Karpas-422 (cell line): Measurements from ENCODE around the gene LY86. TPM values are rescaled to one million over a fixed set of nuclear protein-coding genes. Genes with fewer than 3 reads are reported as not detected.

ENCODE experiments used
- DNase-seq: peaks from one replicate; pipeline ENCODE4 v3.0.0-alpha.2; 2015
- H2AFZ ChIP-seq: fragments of 200-600 bp; sonication (generic); 2 replicates; pipeline ENCODE4 v1.6.1; 2014; ENCODE audit warnings: antibody characterized with exemption, low read length, mixed read lengths
- H3K27ac ChIP-seq: fragments of 200-600 bp; sonication (generic); 2 replicates; pipeline ENCODE4 v1.5.1; 2014; ENCODE audit warnings: mild to moderate bottlenecking, low read length, moderate library complexity
- H3K27me3 ChIP-seq: fragments of 200-600 bp; sonication (generic); 2 replicates; pipeline ENCODE4 v1.6.1; 2014; ENCODE audit warnings: low read length, mixed read lengths
- H3K36me3 ChIP-seq: fragments of 200-600 bp; sonication (generic); 2 replicates; pipeline ENCODE4 v1.6.1; 2014; ENCODE audit warnings: low read length, mixed read lengths; ENCODE audit not compliant: insufficient read depth
- H3K4me1 ChIP-seq: fragments of 200-600 bp; sonication (generic); 2 replicates; pipeline ENCODE4 v1.6.1; 2014; ENCODE audit warnings: mild to moderate bottlenecking, low read length, mixed read lengths
- H3K4me2 ChIP-seq: fragments of 200-600 bp; sonication (generic); 2 replicates; pipeline ENCODE4 v1.6.1; 2014; ENCODE audit warnings: low read length, low read depth, mild to moderate bottlenecking; ENCODE audit not compliant: poor library complexity, severe bottlenecking
- H3K4me3 ChIP-seq: fragments of 200-600 bp; sonication (generic); 2 replicates; pipeline ENCODE4 v1.5.1; 2014; ENCODE audit warnings: mild to moderate bottlenecking, antibody characterized with exemption, low read length, mixed read lengths
- H3K79me2 ChIP-seq: fragments of 200-600 bp; sonication (generic); 2 replicates; pipeline ENCODE4 v1.6.1; 2014; ENCODE audit warnings: mild to moderate bottlenecking, low read length, mixed read lengths
- H3K9ac ChIP-seq: fragments of 200-600 bp; sonication (generic); 2 replicates; pipeline ENCODE4 v1.6.0; 2014; ENCODE audit warnings: low read length
- H3K9me2 ChIP-seq: fragments of 200-600 bp; sonication (generic), shearing (Covaris generic); replicated peaks from 2 replicates; pipeline ENCODE4 v1.6.0; 2014; ENCODE audit warnings: mild to moderate bottlenecking, low read length, moderate library complexity; ENCODE audit not compliant: insufficient read depth
- H3K9me3 ChIP-seq: fragments of 300-700, 200-600 bp; sonication (generic); 2 replicates; pipeline ENCODE4 v1.6.1; 2014; ENCODE audit warnings: low read length, mixed read lengths
- H4K20me1 ChIP-seq: fragments of 200-600 bp; sonication (generic); 2 replicates; pipeline ENCODE4 v1.6.1; 2014; ENCODE audit warnings: mild to moderate bottlenecking, antibody characterized with exemption, low read length, low read depth; ENCODE audit not compliant: insufficient read depth
- total RNA-seq: library from RNA; depleted of rRNA; stranded (reverse); fragments of >200 nt; shearing (Covaris generic); gene quantifications from 2 replicates; pipeline ENCODE4 v1.2.3, GENCODE V29; 2014; ENCODE audit warnings: low replicate concordance

The LY86 gene
- total RNA-seq, 1 experiment from 2014 or later: 187 TPM

- no peak overlapping the region for H3K4me3 ChIP-seq
- H3K79me2 ChIP-seq: peaks cover 95% of the 10 kb centered on the region
- no peaks in the 10 kb centered on the region for H4K20me1 ChIP-seq
- no peaks in the 10 kb centered on the region for H3K9me2 ChIP-seq
- no peak overlapping the region for H3K4me2 ChIP-seq
- no peak overlapping the region for H3K9ac ChIP-seq
- no peak for DNase-seq
- no peaks in the 10 kb centered on the region for H3K9me3 ChIP-seq
- no peak overlapping the region for H3K27ac ChIP-seq
- no peak overlapping the region for H2AFZ ChIP-seq
- peaks cover 55% of the 10 kb centered on the region for H3K36me3 ChIP-seq
- H3K4me1 ChIP-seq: peaks cover 52% of the 10 kb centered on the region
- H3K27me3 ChIP-seq: no peaks in the 10 kb centered on the region
Observed at GRCh38 chr6:6580225-6580856, 8.2 kb upstream of the LY86 start.

DNA sequence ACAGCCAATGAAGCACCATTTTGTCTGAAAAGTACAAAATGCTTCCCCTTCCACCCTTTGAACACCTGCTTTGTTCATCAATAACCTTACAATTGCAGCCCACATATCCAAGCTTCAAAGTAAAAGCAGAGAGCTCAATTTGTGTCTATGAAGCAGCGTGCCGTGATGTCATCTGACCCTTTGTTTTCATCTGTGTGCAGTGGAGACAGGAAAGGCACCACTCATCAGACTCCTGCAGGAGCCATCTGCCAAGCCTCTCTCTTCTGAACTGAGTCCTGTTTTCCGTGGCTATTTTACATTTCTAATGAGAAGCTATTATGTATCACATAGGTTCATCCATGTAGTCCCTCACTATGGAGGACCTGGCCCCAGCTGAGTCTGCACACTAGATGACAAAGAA is 7.5 kb upstream of the LY86 start:
- Histone ChIP-seq H4K20me1 (no peaks in the 10 kb centered on the region), H3K9ac (no peak overlapping the region)

GRCh38 chr6:6582131-6582530 is 6.4 kb upstream of the LY86 start:
- Histone ChIP-seq H3K36me3 (peaks cover 45% of the 10 kb centered on the region), H3K27me3 (no peaks in the 10 kb centered on the region), H3K27ac (no peak overlapping the region), H3K9me2 (no peaks in the 10 kb centered on the region), H3K9me3 (no peaks in the 10 kb centered on the region), H3K9ac (no peak overlapping the region), H4K20me1 (no peaks in the 10 kb centered on the region), H3K4me3 (no peak overlapping the region), H3K4me1 (peaks cover 58% of the 10 kb centered on the region), H3K79me2 (peaks cover 96% of the 10 kb centered on the region), H3K4me2 (no peak overlapping the region), H2AFZ (no peak overlapping the region)
- no peak for DNase-seq

More for the DNA sequence above, 7.5 kb upstream of the LY86 start:
- H3K4me1 ChIP-seq: peaks cover 56% of the 10 kb centered on the region
- H3K4me3 ChIP-seq: no peak overlapping the region
- DNase-seq: no peak
- no peak overlapping the region for H3K27ac ChIP-seq
- H3K4me2 ChIP-seq: no peak overlapping the region
- H3K79me2 ChIP-seq: peaks cover 96% of the 10 kb centered on the region
- H3K9me2 ChIP-seq: no peaks in the 10 kb centered on the region
- H3K9me3 ChIP-seq: no peaks in the 10 kb centered on the region
- H3K27me3 ChIP-seq: no peaks in the 10 kb centered on the region
- no peak overlapping the region for H2AFZ ChIP-seq
- peaks cover 51% of the 10 kb centered on the region for H3K36me3 ChIP-seq

- Histone ChIP-seq H3K27ac (peak overlapping the region; percentile 100), H3K27me3 (no peaks in the 10 kb centered on the region), H3K9me3 (no peaks in the 10 kb centered on the region), H3K4me2 (peak overlapping the region; percentile 94), H4K20me1 (no peaks in the 10 kb centered on the region), H3K4me1 (peaks cover 65% of the 10 kb centered on the region), H3K9me2 (no peaks in the 10 kb centered on the region), H3K4me3 (peak overlapping the region; percentile 40), H3K9ac (peak overlapping the region; percentile 46; the same call in 1 of the 2 replicates), H3K36me3 (peaks cover 42% of the 10 kb centered on the region), H2AFZ (no peak overlapping the region), H3K79me2 (peaks cover 84% of the 10 kb centered on the region)
- DNase-seq: peak; percentile 87
Observed at GRCh38 chr6:6583836-6584235, 4.7 kb upstream of the LY86 start.

DNA sequence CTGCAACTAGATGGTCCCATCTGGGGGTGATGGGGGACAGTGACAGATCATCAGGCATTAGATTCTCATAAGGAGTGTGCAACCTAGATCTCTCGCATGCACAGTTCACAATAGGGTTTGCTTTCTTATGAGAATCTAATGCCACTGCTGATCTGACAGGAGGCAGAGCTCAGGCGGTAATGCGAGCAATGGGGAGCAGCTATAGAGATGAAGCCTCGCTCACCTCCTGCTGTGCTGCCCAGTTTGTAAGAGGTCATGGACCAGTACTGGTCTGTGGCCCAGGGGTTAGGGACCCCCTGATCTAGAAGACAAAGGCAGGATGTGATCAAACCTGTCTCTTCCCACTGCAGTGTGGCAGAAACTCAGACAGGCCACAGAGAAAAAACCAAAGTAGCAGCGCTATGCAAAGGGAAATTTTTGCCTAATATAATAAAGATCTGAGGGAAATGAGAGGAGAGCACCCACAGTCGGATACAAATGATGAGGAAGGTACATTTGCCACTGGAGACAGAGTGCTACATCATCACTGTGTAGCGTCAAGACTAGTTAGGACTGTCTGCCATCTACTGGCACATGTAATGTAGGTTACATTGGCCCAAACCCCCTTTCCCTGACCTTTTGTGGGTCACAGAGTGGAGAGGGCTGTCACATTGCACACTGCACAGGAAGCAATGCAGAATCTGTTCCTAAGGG is 4.1 kb upstream of the LY86 start:
- DNase-seq: peak; percentile 92
- H2AFZ ChIP-seq: no peak overlapping the region

GRCh38 chr6:6585003-6585311 is 3.6 kb upstream of the LY86 start:
- Histone ChIP-seq H3K4me3 (peak overlapping the region; percentile 60), H3K9me2 (no peaks in the 10 kb centered on the region), H3K9me3 (no peaks in the 10 kb centered on the region), H3K27me3 (no peaks in the 10 kb centered on the region), H4K20me1 (no peaks in the 10 kb centered on the region), H3K79me2 (peaks cover 83% of the 10 kb centered on the region), H3K27ac (peak overlapping the region; percentile 100), H3K4me1 (peaks cover 68% of the 10 kb centered on the region), H3K9ac (peak overlapping the region; percentile 68), H3K4me2 (peak overlapping the region; percentile 94), H2AFZ (no peak overlapping the region), H3K36me3 (peaks cover 33% of the 10 kb centered on the region)
- no peak for DNase-seq

More for the DNA sequence above, 4.1 kb upstream of the LY86 start:
- H3K27ac ChIP-seq: peak overlapping the region; percentile 100
- no peaks in the 10 kb centered on the region for H3K27me3 ChIP-seq
- no peaks in the 10 kb centered on the region for H3K9me3 ChIP-seq
- H3K9me2 ChIP-seq: no peaks in the 10 kb centered on the region
- no peaks in the 10 kb centered on the region for H4K20me1 ChIP-seq
- H3K4me2 ChIP-seq: peak overlapping the region; percentile 94
- peaks cover 38% of the 10 kb centered on the region for H3K36me3 ChIP-seq
- H3K9ac ChIP-seq: peak overlapping the region; percentile 68
- peaks cover 68% of the 10 kb centered on the region for H3K4me1 ChIP-seq
- H3K4me3 ChIP-seq: peak overlapping the region; percentile 60
- peaks cover 84% of the 10 kb centered on the region for H3K79me2 ChIP-seq

DNA sequence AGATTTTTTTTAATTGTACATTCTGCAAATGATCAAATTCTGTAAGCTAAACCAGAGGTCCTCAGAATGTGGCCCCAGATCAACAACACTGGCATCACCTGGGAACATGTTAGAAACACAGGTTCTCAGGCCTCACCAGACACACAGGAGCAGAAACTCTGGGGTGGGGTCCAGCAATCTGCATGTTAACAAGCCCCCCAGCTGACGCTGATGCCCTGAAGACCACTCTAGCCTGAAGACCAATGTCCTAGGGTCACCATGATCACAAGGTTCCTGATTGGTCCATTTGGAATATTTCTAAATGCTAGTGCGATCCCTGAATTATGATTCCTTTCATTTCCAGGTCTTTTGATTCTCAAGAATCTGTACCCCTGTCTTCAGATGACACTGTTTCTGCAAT is 2.4 kb upstream of the LY86 start:
- peak; percentile 63 for DNase-seq
- Histone ChIP-seq H3K9ac (peak overlapping the region; percentile 83), H3K36me3 (peaks cover 29% of the 10 kb centered on the region), H3K79me2 (peaks cover 83% of the 10 kb centered on the region), H4K20me1 (no peaks in the 10 kb centered on the region), H3K4me2 (peak overlapping the region; percentile 94), H2AFZ (no peak overlapping the region), H3K27me3 (no peaks in the 10 kb centered on the region), H3K4me1 (peaks cover 80% of the 10 kb centered on the region), H3K9me2 (no peaks in the 10 kb centered on the region), H3K27ac (peak overlapping the region; percentile 100), H3K9me3 (no peaks in the 10 kb centered on the region), H3K4me3 (peak overlapping the region; percentile 75)

DNA sequence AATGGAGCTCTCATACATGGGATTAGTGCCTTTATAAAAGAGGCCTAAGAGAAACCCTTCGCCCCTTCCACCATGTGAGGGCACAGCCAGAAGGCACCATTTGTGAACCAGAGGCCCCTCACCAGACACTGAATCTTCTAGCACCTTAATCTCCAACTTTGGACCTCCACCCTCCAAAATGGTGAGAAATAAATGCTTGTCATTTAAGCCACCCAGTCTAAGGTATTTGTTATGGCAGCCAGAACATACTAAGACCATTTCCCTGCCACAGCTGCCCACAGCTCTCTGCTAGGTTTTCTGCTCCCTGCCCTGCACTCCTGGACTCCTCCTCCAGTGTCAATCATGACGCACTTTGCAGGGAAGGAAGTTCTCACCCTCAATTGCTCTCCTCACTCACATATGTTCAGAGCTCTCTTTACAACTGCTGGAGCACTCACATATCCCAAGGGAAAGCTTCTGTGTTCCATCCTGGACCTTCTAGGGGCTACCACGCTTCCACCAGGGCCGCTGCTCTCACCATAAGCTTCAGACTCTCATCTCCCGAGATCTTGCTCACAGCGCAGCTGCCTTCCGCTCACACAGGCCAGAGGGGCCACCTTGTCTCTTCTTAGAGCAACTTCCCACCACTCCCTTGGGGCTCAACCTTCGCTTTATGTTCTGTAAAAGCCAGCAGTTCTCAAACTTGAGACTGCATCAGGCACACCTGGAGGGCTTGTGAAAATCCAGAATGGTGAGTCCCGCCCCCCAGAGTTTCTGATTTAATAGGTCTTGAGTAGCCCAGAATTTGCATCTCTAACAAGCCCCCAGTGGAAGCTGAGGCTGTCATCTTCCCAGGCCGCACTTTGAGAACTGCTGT is 1.6 kb upstream of the LY86 start:
- H3K27ac ChIP-seq: peak overlapping the region; percentile 100
- peak overlapping the region; percentile 94 for H3K4me2 ChIP-seq
- peak overlapping the region; percentile 75 for H3K4me3 ChIP-seq

More for the DNA sequence above, 1.6 kb upstream of the LY86 start:
- DNase-seq: peak; percentile 99
- Histone ChIP-seq H3K36me3 (peaks cover 29% of the 10 kb centered on the region), H3K4me1 (peaks cover 84% of the 10 kb centered on the region), H3K27me3 (no peaks in the 10 kb centered on the region), H4K20me1 (no peaks in the 10 kb centered on the region), H2AFZ (no peak overlapping the region), H3K9me3 (no peaks in the 10 kb centered on the region), H3K9ac (peak overlapping the region; percentile 83), H3K9me2 (no peaks in the 10 kb centered on the region), H3K79me2 (peaks cover 83% of the 10 kb centered on the region)
